GM12891 (cell line): ENCODE data around the gene GSTM2.
"Not testable (repeated sequence)": the region's sequence is repeated elsewhere in the genome, so short reads cannot be mapped to it uniquely, and the experiment has no call there.

ENCODE experiments used
- DNase-seq: peaks from one replicate; pipeline ENCODE4 v3.0.0; 2011; ENCODE audit warnings: low spot score; ENCODE audit not compliant: insufficient read length
- FAIRE-seq: peaks from 2 replicates; lab custom pipeline; 2011; peaks lifted over from hg19 to GRCh38; lab: Jason Lieb, UNC
- PAX5 ChIP-seq: IDR thresholded peaks from 2 replicates; pipeline ENCODE4 v1.6.1; 2011; ENCODE audit warnings: low read length, moderate library complexity, mild to moderate bottlenecking; ENCODE audit not compliant: insufficient read depth, severe bottlenecking
- POLR2A ChIP-seq: IDR thresholded peaks from 2 replicates; pipeline ENCODE4 v1.6.1; 2011; ENCODE audit warnings: low read depth, low read length, control low read depth
- POLR2AphosphoS5 ChIP-seq: IDR thresholded peaks from 2 replicates; pipeline ENCODE4 v1.6.1; 2011; ENCODE audit warnings: low read depth, low read length, control low read depth
- POU2F2 ChIP-seq: IDR thresholded peaks from 2 replicates; pipeline ENCODE4 v1.6.1; 2011; ENCODE audit warnings: low read depth, mild to moderate bottlenecking, control low read depth, low read length, moderate library complexity
- SPI1 ChIP-seq: IDR thresholded peaks from 2 replicates; pipeline ENCODE4 v1.6.1; 2011; ENCODE audit warnings: low read depth, low read length, control low read depth
- TAF1 ChIP-seq: IDR thresholded peaks from 2 replicates; pipeline ENCODE4 v1.6.1; 2011; ENCODE audit warnings: low read depth, low read length, control low read depth

GSTM2 gene

DNA sequence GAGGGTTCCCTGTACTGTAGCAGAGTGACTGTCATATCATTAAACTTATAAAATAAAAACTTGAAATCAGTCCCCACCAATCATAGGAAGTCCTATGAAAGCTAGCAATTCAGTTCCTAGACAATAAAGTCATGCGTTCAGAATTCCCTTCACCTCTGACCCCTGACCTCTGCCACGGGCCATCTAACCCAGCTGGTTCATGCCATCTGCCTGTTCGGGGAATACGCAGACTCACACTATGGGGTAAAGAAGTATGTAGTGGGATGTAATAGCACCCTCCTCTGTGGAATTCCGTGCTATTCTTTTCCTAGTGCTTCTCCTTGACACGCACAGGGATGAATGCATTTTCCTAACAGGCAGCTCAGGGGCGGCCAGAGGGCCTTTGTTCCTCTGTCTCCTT lies 9.9 kb upstream of the GSTM2 start:
- DNase-seq (no peak), FAIRE-seq (no peak)
- TF ChIP-seq PAX5 (no peak), TAF1 (no peak), POLR2A (no peak), POU2F2 (no peak), SPI1 (no peak), POLR2AphosphoS5 (no peak)

DNA sequence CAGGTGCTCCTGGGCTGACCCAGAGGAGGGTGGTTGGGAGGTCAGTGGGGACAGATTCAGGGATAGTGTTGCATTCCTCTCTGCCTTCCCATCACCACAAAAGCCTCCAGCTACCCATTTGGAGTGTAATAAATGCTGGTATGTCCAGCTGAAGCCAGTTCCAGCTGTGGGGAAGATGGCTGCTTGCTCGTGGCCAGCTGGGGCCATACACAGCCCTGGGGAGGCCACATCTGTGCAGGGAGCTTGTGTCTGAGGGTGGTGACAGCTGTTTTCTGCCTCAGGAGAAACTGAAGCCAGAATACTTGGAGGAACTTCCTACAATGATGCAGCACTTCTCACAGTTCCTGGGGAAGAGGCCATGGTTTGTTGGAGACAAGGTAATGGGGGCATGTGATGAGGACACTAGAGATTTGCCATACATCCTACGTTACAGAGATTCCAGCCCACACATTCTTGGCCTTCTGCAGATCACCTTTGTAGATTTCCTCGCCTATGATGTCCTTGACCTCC lies 9.3 kb upstream of the GSTM2 start:
- no peak for DNase-seq
- no peak for FAIRE-seq
- TF ChIP-seq PAX5 (no peak), POLR2A (no peak), POLR2AphosphoS5 (no peak)

DNA sequence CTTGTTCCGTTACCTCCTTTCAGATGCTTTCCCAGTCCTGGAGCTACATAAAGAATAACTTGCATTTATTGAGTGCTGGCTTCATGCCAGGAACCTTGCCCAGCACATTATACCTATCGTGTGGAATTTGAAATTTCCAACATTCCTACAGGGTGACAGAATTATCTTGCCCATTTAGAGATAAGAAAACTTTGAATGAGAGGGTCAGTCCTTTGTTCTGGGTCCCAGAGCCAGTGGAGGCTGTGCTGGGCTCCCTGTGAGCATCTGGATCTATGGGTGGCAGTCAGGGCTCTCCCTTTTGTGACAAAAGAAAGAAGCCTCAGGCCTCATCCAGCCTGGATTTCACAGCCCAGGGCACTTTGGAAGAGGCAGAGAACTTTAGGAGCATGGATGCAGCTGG lies 8.7 kb upstream of the GSTM2 start:
- TF ChIP-seq POLR2AphosphoS5: no peak
- no peak for TF ChIP-seq TAF1
- TF ChIP-seq POLR2A: no peak
- TF ChIP-seq SPI1: no peak
- TF ChIP-seq POU2F2: no peak
- no peak for TF ChIP-seq PAX5
- FAIRE-seq: no peak
- no peak for DNase-seq

GRCh38 chr1:109659997-109660690 lies 7.7 kb upstream of the GSTM2 start:
- DNase-seq (no peak), FAIRE-seq (no peak)
- TF ChIP-seq SPI1: no peak
- no peak for TF ChIP-seq TAF1

GRCh38 chr1:109660691-109661026 lies 7.2 kb upstream of the GSTM2 start:
- FAIRE-seq, DNase-seq: not testable (repeated sequence)

DNA sequence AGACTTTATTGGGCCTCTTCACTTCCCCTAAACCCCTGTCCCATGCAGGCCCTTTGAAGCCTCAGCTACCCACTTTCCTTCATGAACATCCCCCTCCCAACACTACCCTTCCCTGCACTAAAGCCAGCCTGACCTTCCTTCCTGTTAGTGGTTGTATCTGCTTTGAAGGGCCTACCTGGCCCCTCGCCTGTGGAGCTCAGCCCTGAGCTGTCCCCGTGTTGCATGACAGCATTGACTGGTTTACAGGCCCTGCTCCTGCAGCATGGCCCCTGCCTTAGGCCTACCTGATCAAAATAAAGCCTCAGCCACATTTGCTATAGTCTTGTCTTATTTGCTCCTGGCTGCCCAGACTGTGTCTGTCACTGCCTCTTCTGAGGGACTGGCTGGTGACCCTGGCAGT lies 6.5 kb upstream of the GSTM2 start:
- no peak for DNase-seq
- TF ChIP-seq POU2F2 (no peak), POLR2AphosphoS5 (no peak), POLR2A (no peak), SPI1 (no peak), TAF1 (no peak), PAX5 (no peak)
- no peak for FAIRE-seq

GRCh38 chr1:109664671-109665070 lies 3.2 kb upstream of the GSTM2 start:
- DNase-seq: no peak
- no peak for FAIRE-seq
- no peak for TF ChIP-seq POLR2A
- TF ChIP-seq PAX5: no peak
- no peak for TF ChIP-seq SPI1
- no peak for TF ChIP-seq TAF1
- TF ChIP-seq POLR2AphosphoS5: no peak
- no peak for TF ChIP-seq POU2F2

GRCh38 chr1:109668123-109668775 lies 392 bp downstream of the GSTM2 start:
- TF ChIP-seq TAF1 (no peak), PAX5 (no peak), POU2F2 (no peak), POLR2AphosphoS5 (no peak), POLR2A (no peak), SPI1 (no peak)
- DNase-seq (no peak), FAIRE-seq (no peak)

- DNase-seq: no peak
- TF ChIP-seq PAX5 (no peak), SPI1 (no peak), POU2F2 (no peak), POLR2A (no peak), POLR2AphosphoS5 (no peak), TAF1 (no peak)
- FAIRE-seq: peak; percentile 13
These were observed 1.5 kb downstream of the GSTM2 start for GRCh38 chr1:109669246-109669948.

GRCh38 chr1:109669949-109670302 lies 2.1 kb downstream of the GSTM2 start:
- not testable (repeated sequence) for DNase-seq, FAIRE-seq

DNA sequence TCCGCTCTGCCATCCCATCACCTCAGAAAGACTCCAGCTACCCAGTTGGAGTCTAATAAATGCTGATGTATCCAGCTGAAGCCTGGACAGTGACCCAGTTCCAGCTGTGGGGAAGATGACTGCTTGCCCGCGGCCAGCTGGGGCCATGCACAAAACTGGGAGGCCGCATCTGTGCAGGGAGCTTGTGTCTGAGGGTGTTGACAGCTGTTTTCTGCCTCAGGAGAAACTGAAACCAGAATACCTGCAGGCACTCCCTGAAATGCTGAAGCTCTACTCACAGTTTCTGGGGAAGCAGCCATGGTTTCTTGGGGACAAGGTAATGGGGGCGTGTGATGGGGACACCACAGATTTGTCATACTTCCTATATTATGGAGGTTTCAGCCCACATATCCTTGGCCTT lies 3.2 kb downstream of the GSTM2 start:
- FAIRE-seq: no peak
- DNase-seq: no peak
- no peak for TF ChIP-seq POLR2AphosphoS5
- no peak for TF ChIP-seq POU2F2
- TF ChIP-seq POLR2A: no peak
- TF ChIP-seq SPI1: no peak
- no peak for TF ChIP-seq TAF1
- TF ChIP-seq PAX5: no peak

GRCh38 chr1:109673861-109674260 lies 6.0 kb downstream of the GSTM2 start:
- not testable (repeated sequence) for FAIRE-seq, DNase-seq

DNA sequence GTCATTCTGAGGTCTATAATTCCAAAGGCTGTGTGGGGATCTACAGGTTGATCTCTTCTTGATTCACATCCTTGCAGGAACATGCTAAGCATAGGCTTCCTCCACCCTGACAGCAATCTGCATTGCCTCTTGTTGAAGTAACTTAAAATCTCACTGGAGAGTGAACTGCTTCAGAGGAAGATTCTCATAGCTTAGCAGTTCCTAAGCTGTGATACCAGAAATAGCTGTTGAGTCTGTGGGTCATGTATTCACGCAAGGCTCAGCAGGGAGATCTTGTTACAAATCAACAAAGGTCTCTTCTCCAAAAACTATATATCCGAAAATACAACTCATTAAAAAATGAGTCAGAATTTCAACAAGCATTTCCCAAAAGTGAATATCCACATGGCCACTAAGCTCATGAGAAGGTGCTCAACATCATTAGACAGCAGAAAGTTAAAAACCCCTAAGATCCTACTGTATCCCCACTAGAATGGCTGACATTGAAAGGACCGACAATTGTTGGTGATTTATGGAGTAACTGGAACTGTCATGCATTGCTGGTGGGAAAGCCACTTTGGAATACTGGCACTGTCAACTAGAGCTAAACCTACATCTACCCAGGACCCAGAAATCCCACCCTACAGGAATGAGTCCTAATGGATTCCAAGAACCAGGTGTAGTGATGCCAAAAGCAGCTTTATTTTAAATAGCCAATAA lies 9.0 kb downstream of the GSTM2 start:
- not testable (repeated sequence) for FAIRE-seq, DNase-seq
